HUES64 (cell line): ENCODE data around the gene DICER1.

ENCODE experiments used
- H3K27ac ChIP-seq: 2 replicates; pipeline ENCODE4 v1.7.0; 2013; ENCODE audit warnings: low read depth, low read length, inconsistent platforms
- H3K27me3 ChIP-seq: 2 replicates; pipeline ENCODE4 v1.6.1; 2013; ENCODE audit warnings: mild to moderate bottlenecking, low read length; ENCODE audit not compliant: insufficient read depth
- H3K36me3 ChIP-seq: 2 replicates; pipeline ENCODE4 v1.6.1; 2013; ENCODE audit warnings: mild to moderate bottlenecking, low read length; ENCODE audit not compliant: insufficient read depth
- H3K4me1 ChIP-seq: 2 replicates; pipeline ENCODE4 v1.6.1; 2013; ENCODE audit warnings: mild to moderate bottlenecking, low read length, moderate library complexity; ENCODE audit not compliant: insufficient read depth
- H3K4me3 ChIP-seq: 2 replicates; pipeline ENCODE4 v1.5.1; 2013; ENCODE audit warnings: mild to moderate bottlenecking, low read length, moderate library complexity
- H3K9ac ChIP-seq: 2 replicates; pipeline ENCODE4 v1.6.1; 2013; ENCODE audit warnings: mild to moderate bottlenecking, low read depth, low read length
- H3K9me3 ChIP-seq: 2 replicates; pipeline ENCODE4 v1.6.1; 2013; ENCODE audit warnings: low read depth, low read length; ENCODE audit not compliant: insufficient read depth
- WGBS: fragments of 150-250, 120-280 bp; methylation state at CpG from one replicate; pipeline ENCODE4 v1.1.7; 2013; ENCODE audit warnings: missing lambda C conversion rate; 5-methylcytosine and 5-hydroxymethylcytosine counted together

Gene DICER1

DNA sequence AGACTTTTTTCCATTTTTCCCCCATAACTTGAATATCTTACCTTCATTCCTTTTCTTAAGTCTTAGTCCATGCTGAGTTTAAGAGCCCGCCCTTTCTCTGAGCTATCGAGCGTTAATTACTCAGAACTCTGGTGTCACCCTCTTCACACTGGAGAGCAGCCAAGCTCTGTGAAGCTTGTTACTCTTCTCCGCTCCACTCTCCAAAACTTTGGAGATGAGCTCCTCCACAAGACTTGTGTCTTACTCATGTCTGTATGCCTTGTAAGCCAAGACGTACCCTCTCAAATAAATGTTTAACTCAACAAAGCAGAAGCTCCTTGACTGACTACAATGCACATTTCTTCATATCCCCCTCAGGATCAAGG lies 54.7 kb downstream of the DICER1 start:
- Histone ChIP-seq H3K36me3 (peaks cover 71% of the 10 kb centered on the region), H3K27ac (no peak overlapping the region), H3K9ac (no peak overlapping the region), H3K4me1 (no peaks in the 10 kb centered on the region), H3K27me3 (no peaks in the 10 kb centered on the region), H3K4me3 (no peak overlapping the region), H3K9me3 (no peaks in the 10 kb centered on the region)
- 91% methylated on average over 5 of the region's 5 CpGs for WGBS

DNA sequence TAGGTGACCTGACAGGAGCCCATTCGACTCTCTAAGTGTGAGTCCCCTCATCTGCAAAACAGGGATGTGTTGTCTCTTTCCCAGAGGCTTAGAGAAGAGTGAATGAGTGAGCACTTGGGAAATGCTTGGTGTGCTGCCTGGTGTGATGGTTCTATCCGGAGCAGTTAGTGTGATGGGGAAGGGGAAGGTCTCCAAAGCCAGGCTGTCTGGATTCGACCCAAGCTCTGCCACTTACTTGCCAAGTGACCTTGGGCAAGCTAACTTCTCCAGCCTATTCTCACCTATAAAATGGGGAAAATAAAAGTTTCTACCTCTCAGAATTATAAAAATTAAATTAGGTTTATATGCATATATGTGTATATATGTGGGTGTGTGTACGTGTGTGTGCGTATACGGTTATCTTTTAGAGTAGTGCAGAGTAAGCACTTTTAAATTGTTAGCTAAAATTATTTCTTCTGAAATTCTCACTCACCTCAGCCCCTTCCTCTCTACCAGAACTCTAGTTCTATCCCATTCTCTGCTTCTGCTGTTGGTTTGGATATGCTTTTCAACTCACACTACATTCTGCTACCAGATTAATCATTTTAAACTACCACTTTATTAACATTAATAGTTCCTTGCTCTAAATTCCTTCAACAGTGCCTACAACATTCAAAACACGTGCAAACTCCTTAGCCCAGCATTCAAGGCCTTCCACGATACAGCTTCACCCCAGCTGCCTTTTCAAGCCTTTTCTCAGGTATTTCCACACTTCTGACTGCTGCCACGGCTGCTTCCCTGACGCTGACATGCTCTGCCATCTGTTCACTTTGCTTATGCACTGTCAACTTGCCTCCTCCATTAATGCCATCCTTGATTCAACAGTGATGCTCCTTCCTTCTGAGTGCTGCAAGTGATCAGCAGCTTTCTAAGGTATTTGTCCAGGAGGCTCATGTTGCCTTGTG lies 55.3 kb downstream of the DICER1 start:
- no peaks in the 10 kb centered on the region for H3K27me3 ChIP-seq
- peaks cover 64% of the 10 kb centered on the region for H3K36me3 ChIP-seq
- no peaks in the 10 kb centered on the region for H3K9me3 ChIP-seq
- no peak overlapping the region for H3K4me3 ChIP-seq
- no peak overlapping the region for H3K9ac ChIP-seq
- H3K4me1 ChIP-seq = peaks cover 2% of the 10 kb centered on the region; the same call in 1 of the 2 replicates
- no peak overlapping the region for H3K27ac ChIP-seq
- WGBS = 93% methylated on average over 6 of the region's 10 CpGs

DNA sequence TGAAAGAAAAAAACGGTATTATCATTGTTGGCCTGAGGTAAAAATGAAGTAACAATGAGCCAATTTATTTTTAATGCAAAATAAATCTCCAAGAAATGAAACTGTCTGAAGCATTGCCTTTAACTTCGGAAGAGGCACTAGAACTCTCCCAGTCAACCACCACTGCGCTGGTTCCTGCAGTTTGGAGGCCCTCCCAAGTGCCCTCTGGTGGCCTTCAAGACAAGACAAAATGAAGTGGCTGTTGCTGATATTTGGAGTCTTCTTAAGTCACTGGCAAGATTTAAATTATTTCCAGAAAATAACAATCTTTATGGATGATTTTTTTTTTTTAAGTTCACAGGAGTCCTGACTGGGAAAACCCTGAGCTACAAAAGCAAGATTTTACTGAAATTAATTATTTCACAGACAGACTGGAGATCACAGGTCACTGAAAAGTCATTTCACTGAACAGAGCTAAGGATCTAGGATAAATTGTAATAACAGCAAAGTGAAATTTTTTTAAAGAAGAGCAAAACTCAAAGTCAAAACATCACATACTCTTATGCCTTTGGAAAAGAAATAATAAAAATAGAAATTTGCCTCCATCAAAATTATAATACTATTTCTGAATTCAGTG lies 58.2 kb downstream of the DICER1 start:
- Histone ChIP-seq H3K4me3 (no peak overlapping the region), H3K9ac (no peak overlapping the region), H3K27me3 (no peaks in the 10 kb centered on the region), H3K36me3 (peaks cover 58% of the 10 kb centered on the region), H3K27ac (no peak overlapping the region), H3K9me3 (no peaks in the 10 kb centered on the region), H3K4me1 (peaks cover 13% of the 10 kb centered on the region)
- WGBS = 43% methylated on average over 3 of the region's 3 CpGs

DNA sequence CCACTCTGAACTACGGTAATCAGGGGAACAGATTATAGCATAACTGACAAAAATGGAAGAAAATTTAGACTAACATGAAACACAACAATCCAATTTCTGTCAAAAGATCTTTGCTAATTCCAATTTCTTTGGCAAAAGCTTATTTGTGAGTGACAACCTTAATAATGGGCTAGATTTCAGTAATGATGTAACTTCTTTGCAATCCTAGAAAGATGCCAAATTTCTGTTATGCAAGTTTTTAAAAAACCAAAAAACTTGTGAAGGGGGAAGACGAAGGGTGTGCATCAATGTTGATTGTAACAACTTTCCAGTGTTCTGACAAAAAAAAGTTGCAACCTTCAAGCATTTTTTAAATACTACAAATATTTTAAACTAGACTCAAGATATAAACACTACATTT lies 59.9 kb downstream of the DICER1 start:
- H3K9ac ChIP-seq = no peak overlapping the region
- H3K4me3 ChIP-seq = no peak overlapping the region
- H3K4me1 ChIP-seq = peaks cover 13% of the 10 kb centered on the region
- peaks cover 58% of the 10 kb centered on the region for H3K36me3 ChIP-seq
- WGBS = 92% methylated on average over 2 of the region's 2 CpGs
- H3K9me3 ChIP-seq = no peaks in the 10 kb centered on the region
- no peaks in the 10 kb centered on the region for H3K27me3 ChIP-seq
- H3K27ac ChIP-seq = no peak overlapping the region

DNA sequence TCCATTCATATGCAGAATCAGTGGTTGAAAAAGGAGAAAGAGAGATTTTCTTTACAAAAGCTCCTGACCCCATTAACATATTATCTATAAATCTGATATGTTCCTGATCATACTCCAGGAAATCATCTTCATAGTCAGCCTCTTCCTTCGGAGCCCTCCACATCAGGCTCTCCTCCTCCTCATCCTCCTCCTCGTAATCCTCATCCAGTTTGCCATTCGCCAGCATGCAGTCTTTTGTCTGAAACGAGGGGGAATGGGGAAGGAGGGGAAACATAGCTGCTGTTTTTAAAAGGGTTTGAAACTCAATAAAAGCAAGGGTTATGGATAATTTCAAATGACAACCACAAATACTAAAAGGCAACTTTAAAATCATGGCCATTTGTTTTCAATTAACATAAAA lies 60.9 kb downstream of the DICER1 start:
- H3K4me1 ChIP-seq = peaks cover 13% of the 10 kb centered on the region
- H3K27ac ChIP-seq = no peak overlapping the region
- 52% methylated on average over 1 of the region's 4 CpGs for WGBS
- H3K4me3 ChIP-seq = no peak overlapping the region
- no peak overlapping the region for H3K9ac ChIP-seq
- H3K9me3 ChIP-seq = no peaks in the 10 kb centered on the region
- no peaks in the 10 kb centered on the region for H3K27me3 ChIP-seq
- peaks cover 58% of the 10 kb centered on the region for H3K36me3 ChIP-seq

DNA sequence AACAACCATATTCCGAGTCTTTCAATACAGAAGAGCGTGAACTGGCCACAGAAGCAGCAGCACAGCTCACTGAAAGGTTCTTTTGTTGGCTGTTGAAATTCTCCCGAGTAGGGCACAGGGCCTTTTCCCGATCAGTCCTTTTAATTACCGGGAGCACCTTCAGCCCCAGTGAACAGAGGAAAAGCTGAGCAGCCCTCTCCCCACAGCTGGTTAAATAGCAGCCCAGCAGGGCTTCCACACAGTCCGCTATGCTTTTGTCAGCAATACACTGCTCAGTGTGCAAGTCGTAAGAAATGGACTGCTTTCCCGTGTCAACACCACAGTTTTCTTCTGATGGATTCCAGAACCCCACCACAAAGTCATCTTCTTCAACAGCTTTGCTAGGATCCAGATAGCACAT lies 61.3 kb downstream of the DICER1 start:
- 86% methylated on average over 8 of the region's 8 CpGs for WGBS
- Histone ChIP-seq H3K36me3 (peaks cover 58% of the 10 kb centered on the region), H3K4me3 (no peak overlapping the region), H3K9me3 (no peaks in the 10 kb centered on the region), H3K27me3 (no peaks in the 10 kb centered on the region), H3K27ac (no peak overlapping the region), H3K9ac (no peak overlapping the region), H3K4me1 (peaks cover 13% of the 10 kb centered on the region)

DNA sequence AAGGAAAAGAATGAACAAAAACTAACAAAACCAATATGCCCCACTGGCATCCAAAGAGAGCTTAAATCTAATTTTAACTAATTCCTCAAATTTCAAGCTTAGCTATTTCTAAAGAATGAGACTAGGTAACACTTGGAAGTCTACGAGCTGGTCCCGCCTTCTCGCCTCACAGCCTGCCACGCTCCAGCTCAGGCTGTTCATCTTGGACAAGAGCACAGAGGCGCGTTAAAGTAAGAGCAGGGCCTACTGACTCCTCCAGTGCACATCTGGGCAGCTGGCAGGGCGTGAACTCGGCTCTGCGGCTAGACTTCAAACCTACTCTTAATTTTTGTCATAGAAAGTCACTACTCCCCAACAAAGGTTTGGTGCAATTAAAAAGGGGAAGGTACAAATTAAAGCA lies 64.6 kb downstream of the DICER1 start:
- Histone ChIP-seq H3K27me3 (no peaks in the 10 kb centered on the region), H3K36me3 (peaks cover 86% of the 10 kb centered on the region)

DNA sequence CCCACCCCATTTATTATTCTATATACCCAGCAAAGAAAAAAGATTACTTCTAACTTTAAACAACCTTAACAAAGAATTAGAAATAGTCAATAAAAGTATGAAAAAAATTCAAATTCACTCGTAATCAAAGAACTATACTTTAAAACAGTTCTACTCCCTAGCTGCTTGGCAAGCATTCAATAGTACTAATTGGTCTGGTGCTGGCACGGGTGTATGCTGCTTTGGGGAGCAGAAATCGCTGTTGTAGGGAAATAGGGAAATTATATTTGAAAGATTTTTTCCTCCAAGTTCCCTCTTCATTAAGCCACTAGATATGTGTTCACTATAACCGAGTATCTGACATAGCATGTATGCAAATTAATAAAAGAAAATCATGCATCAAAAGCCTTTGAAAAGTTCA lies 65.7 kb downstream of the DICER1 start:
- H3K27me3 ChIP-seq = no peaks in the 10 kb centered on the region
- H3K9me3 ChIP-seq = no peaks in the 10 kb centered on the region
- no peak overlapping the region for H3K27ac ChIP-seq
- H3K36me3 ChIP-seq = peaks cover 98% of the 10 kb centered on the region
- peaks cover 6% of the 10 kb centered on the region for H3K4me1 ChIP-seq
- 100% methylated on average over 3 of the region's 4 CpGs for WGBS
- no peak overlapping the region for H3K4me3 ChIP-seq
- H3K9ac ChIP-seq = no peak overlapping the region

More for the DNA sequence above, 64.6 kb downstream of the DICER1 start:
- no peak overlapping the region for H3K9ac ChIP-seq
- no peaks in the 10 kb centered on the region for H3K9me3 ChIP-seq
- H3K4me1 ChIP-seq = peaks cover 13% of the 10 kb centered on the region
- WGBS = 97% methylated on average over 9 of the region's 9 CpGs
- no peak overlapping the region for H3K27ac ChIP-seq
- no peak overlapping the region for H3K4me3 ChIP-seq

DNA sequence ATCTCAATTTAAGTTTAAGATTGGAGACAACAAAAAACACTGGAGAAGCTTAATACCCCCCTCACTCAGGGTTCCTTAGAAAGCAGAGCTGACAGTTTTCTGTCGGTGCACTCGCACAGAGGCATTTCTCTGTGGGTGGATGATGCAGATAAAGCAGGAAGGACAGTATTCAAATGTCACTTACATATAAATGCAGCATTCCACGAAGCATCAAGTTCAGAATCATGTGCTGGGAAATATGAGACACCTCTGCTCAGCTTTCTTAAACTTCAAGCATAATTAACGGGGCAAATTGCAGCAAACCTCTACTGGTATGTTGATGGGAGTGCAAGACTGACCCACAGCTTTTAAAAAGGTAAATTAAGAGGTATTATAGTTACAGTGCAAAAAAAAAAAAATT lies 68.7 kb downstream of the DICER1 start:
- no peaks in the 10 kb centered on the region for H3K9me3 ChIP-seq
- no peak overlapping the region for H3K4me3 ChIP-seq
- no peak overlapping the region for H3K27ac ChIP-seq
- peaks cover 81% of the 10 kb centered on the region for H3K36me3 ChIP-seq
- H3K9ac ChIP-seq = no peak overlapping the region
- WGBS = 64% methylated on average over 4 of the region's 4 CpGs
- no peaks in the 10 kb centered on the region for H3K4me1 ChIP-seq
- no peaks in the 10 kb centered on the region for H3K27me3 ChIP-seq

DNA sequence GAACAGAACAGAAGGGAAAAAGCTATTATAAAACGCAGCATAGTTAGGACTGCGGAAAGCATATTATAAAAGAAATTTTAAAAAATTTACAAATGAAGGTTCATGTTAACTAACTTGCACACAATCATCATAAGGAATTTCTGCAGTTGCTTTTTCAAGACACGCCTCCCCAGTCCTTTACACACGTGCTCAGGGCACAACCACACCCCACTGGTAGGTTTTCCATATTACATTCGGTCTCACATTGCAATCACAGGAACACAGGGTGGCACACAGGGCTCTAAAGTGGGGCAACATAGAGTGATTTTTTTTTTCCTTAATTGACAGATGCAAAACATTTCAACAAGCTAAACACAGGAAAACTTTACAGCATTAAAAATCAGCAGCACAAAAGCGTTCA lies 69.7 kb downstream of the DICER1 start:
- Histone ChIP-seq H3K4me1 (no peaks in the 10 kb centered on the region), H3K27me3 (no peaks in the 10 kb centered on the region), H3K9ac (no peak overlapping the region), H3K36me3 (peaks cover 71% of the 10 kb centered on the region), H3K9me3 (no peaks in the 10 kb centered on the region), H3K27ac (no peak overlapping the region), H3K4me3 (no peak overlapping the region)
- WGBS = 92% methylated on average over 5 of the region's 6 CpGs

DNA sequence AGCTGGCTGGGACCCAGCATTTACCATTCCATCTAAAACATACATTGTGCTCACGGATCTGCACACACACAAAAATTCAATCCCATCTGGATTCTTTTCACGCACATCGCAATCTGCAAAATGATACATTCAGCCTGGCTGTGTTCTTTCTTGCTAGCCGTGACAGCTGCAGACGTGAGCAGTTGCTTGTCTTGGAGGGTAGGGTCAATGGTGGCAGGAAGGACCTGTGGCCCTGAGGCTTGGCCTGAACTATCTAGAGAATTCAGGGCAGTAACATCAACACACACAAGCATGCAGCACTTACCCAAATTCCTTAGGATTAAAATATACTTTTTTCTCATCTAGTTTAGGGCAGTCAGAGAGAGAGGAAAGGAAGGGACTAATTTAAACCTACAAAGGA lies 72.0 kb downstream of the DICER1 start:
- H3K27me3 ChIP-seq = no peaks in the 10 kb centered on the region
- 91% methylated on average over 5 of the region's 5 CpGs for WGBS
- no peak overlapping the region for H3K9ac ChIP-seq
- peaks cover 48% of the 10 kb centered on the region for H3K36me3 ChIP-seq
- H3K27ac ChIP-seq = no peak overlapping the region
- H3K4me3 ChIP-seq = no peak overlapping the region
- no peaks in the 10 kb centered on the region for H3K9me3 ChIP-seq
- H3K4me1 ChIP-seq = no peaks in the 10 kb centered on the region
